Natural killer cell (primary cell): Measurements from ENCODE around the gene SLC29A1. TPM values are rescaled to one million over a fixed set of nuclear protein-coding genes. Genes with fewer than 3 reads are reported as not detected.

Source experiments
- ATAC-seq, 3 donors: fragments of 150-1000 bp in 2 of 3; fragments of 200-7000 bp in 1 of 3; cut with Tn5 transposase; 1 replicate in 1 of 3; 2 replicates in 2 of 3; pipeline ENCODE4 v1.10.0; 2021; ENCODE audit warnings: mild to moderate bottlenecking in 2 of 3, moderate library complexity in 2 of 3
- DNase-seq, 2 donors: peaks; one replicate each; pipeline versions ENCODE4 v3.0.0 to v3.0.0-alpha.2; 2013 to 2021; ENCODE audit warnings: mixed read lengths in 1 of 2
- H3K27ac ChIP-seq: one replicate; pipeline ENCODE4 v1.5.1; 2013; ENCODE audit warnings: mild to moderate bottlenecking, low read length
- H3K27me3 ChIP-seq: one replicate; pipeline ENCODE4 v1.6.1; 2013; ENCODE audit warnings: low read length; ENCODE audit not compliant: control insufficient read depth, insufficient read depth
- H3K36me3 ChIP-seq: one replicate; pipeline ENCODE4 v1.6.1; 2013; ENCODE audit warnings: low read length; ENCODE audit not compliant: control insufficient read depth, insufficient read depth
- H3K4me1 ChIP-seq: one replicate; pipeline ENCODE4 v1.6.1; 2013; ENCODE audit warnings: low read length; ENCODE audit not compliant: control insufficient read depth, insufficient read depth
- H3K4me3 ChIP-seq: one replicate; pipeline ENCODE4 v1.5.1; 2013; ENCODE audit warnings: low read length
- H3K9me3 ChIP-seq: one replicate; pipeline ENCODE4 v1.6.1; 2013; ENCODE audit warnings: low read length; ENCODE audit not compliant: control insufficient read depth, insufficient read depth
- H3K27ac Mint-ChIP-seq, 2 donors: one replicate each; pipeline ENCODE4 v1.8.0; 2022; ENCODE audit warnings: mild to moderate bottlenecking in 2 of 2, mixed read lengths in 2 of 2, moderate library complexity in 1 of 2
- H3K27me3 Mint-ChIP-seq, 2 donors: one replicate each; pipeline ENCODE4 v1.8.0; 2022; ENCODE audit warnings: low read depth in 2 of 2, mixed read lengths in 2 of 2
- H3K36me3 Mint-ChIP-seq: one replicate; pipeline ENCODE4 v1.8.0; 2022; ENCODE audit warnings: mixed read lengths
- H3K4me1 Mint-ChIP-seq, 2 donors: one replicate each; pipeline ENCODE4 v1.8.0; 2022; ENCODE audit warnings: mixed read lengths in 2 of 2
- H3K4me3 Mint-ChIP-seq: one replicate; pipeline ENCODE4 v1.8.0; 2022; ENCODE audit warnings: mild to moderate bottlenecking, moderate library complexity, mixed read lengths
- H3K9me3 Mint-ChIP-seq, 2 donors: one replicate each; pipeline ENCODE4 v1.8.0; 2022; ENCODE audit warnings: mixed read lengths in 2 of 2
- CTCF ChIP-seq: fragments of 200-600 bp; IDR thresholded peaks from one replicate; pipeline ENCODE4 v1.8.0; 2022; ENCODE audit warnings: antibody characterized with exemption
- WGBS: methylation state at CpG from one replicate; pipeline ENCODE4 v1.1.7; 2013; ENCODE audit warnings: missing lambda C conversion rate; ENCODE audit not compliant: insufficient coverage; 5-methylcytosine and 5-hydroxymethylcytosine counted together
- intact Hi-C: fragments of 100-400 bp; cut with micrococcal nuclease; formaldehyde crosslinking; loops from one replicate; pipeline ENCODE4 v1.14.2; 2022
- total RNA-seq, 4 donors: library from RNA; stranded (reverse); fragments of 120-200 nt in 1 of 4; gene quantifications; one replicate each; pipeline versions ENCODE4 v1.2.3 to v1.2.4, GENCODE V29; 2013 to 2022

SLC29A1 gene
- total RNA-seq, 3 donors from 2014 or later (not counting 1 experiment from before 2014, with no cell fraction given), result 2.2 to 5.5 (median 5.2) TPM

- no peak for ATAC-seq
- no peak overlapping the region for H3K4me3 ChIP-seq
- intact Hi-C loops, result no loop called here
- DNase-seq, result no peak
- H3K36me3 ChIP-seq, result no peaks in the 10 kb centered on the region
- H3K9me3 ChIP-seq, result no peaks in the 10 kb centered on the region
- Mint-ChIP-seq H3K4me3 (no peak overlapping the region), H3K9me3 (no peaks in the 10 kb centered on the region), H3K4me1 (peaks cover 0 to 5% of the 10 kb centered on the region in 2 donors), H3K27me3 (peaks cover 47 to 52% of the 10 kb centered on the region in 2 donors), H3K36me3 (no peaks in the 10 kb centered on the region), H3K27ac (no peak overlapping the region)
- H3K27me3 ChIP-seq, result peaks cover 21% of the 10 kb centered on the region
- WGBS, result 72% methylated on average over 9 of the region's 9 CpGs
- no peak overlapping the region for H3K27ac ChIP-seq
- TF ChIP-seq CTCF, result no peak
- H3K4me1 ChIP-seq, result peaks cover 7% of the 10 kb centered on the region
Measured at GRCh38 chr6:44278774-44279697, 55.6 kb downstream of the SLC29A1 start.

Other genes with a start within 250 kb of the SLC29A1 start
- 10 to 100 TPM; 14.9 to 16.2 (median 16.0) TPM for gene MRPL14, start 96.1 kb upstream of the SLC29A1 start, total RNA-seq
- gene TMEM63B, start 96.0 kb upstream of the SLC29A1 start, total RNA-seq, result 10 to 100 TPM; 24.7 to 30.8 (median 28.1) TPM
- not detected for gene CAPN11, start 64.8 kb upstream of the SLC29A1 start, total RNA-seq
- not detected for gene MYMX, start 6.7 kb upstream of the SLC29A1 start, total RNA-seq
- 100 to 1,000 TPM; 256 to 372 (median 308) TPM for gene HSP90AB1, start 23.5 kb downstream of the SLC29A1 start, total RNA-seq
- gene SLC35B2, start 33.9 kb downstream of the SLC29A1 start, total RNA-seq, result 10 to 100 TPM; 20.9 to 27.7 (median 26.8) TPM
- 10 to 100 TPM; 44.9 to 61.5 (median 56.4) TPM for gene NFKBIE, start 42.0 kb downstream of the SLC29A1 start, total RNA-seq
- not detected for gene TMEM151B, start 46.9 kb downstream of the SLC29A1 start, total RNA-seq
- gene AARS2, start 89.8 kb downstream of the SLC29A1 start, total RNA-seq, result 10 to 100 TPM; 14.1 to 17.2 (median 14.2) TPM
- not detected for gene SPATS1, start 119.1 kb downstream of the SLC29A1 start, total RNA-seq
- gene CDC5L, start 164.1 kb downstream of the SLC29A1 start, total RNA-seq, result 10 to 100 TPM; 22.0 to 25.0 (median 24.9) TPM